Measurements from ENCODE around the gene CGREF1.
"Not testable (repeated sequence)": the region's sequence is repeated elsewhere in the genome, so short reads cannot be mapped to it uniquely, and the experiment has no call there.

CGREF1 gene

DNA sequence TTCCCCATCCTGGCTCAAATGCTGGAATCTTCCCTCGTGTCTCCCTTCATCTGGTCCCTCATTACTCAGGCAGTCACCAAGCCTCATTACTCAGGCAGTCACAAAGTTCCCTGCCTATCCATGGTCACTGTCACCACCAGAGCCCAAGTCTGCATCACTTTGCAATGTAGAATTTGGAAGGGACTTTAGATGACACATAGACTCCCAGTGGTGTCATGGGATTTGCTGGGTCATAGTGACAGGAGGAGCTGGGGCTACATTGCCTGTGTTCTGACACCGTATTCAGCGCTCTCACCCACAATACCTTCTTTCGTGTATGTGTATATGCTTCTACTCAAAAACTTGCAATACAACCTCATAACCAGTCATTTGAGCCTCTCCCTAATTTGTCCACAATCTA lies 42.6 kb downstream of the CGREF1 start:
- Histone ChIP-seq H3K27ac (ENCODE audit: low read depth, low read length) (no peak overlapping the region), H3K9ac (ENCODE audit: low read length) (no peak overlapping the region), H3K4me3 (ENCODE audit: low read depth, low read length) (no peak overlapping the region), H3K27me3 (ENCODE audit: control insufficient read depth, insufficient read depth, low read length) (no peaks in the 10 kb centered on the region), H3K4me1 (ENCODE audit: control insufficient read depth, insufficient read depth, low read length) (peaks cover 25% of the 10 kb centered on the region), H3K36me3 (ENCODE audit: control insufficient read depth, insufficient read depth, low read length) (no peaks in the 10 kb centered on the region), H3K9me3 (ENCODE audit: control insufficient read depth, insufficient read depth, low read depth, low read length) (no peaks in the 10 kb centered on the region)

DNA sequence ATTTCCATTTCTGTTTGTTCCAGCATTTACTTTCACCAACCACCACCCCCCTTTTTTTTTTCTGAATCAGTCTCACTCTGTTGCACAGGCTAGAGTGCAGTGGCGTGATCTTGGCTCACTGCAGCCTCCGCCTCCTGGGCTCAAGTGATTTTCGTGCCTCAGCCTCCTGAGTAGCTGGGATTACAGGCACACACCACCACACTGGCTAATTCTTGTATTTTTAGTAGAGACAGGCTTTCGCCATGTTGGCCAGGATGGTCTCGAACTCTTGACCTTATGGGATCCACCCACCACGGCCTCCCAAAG lies 43.4 kb downstream of the CGREF1 start:
- H3K9me3 ChIP-seq (ENCODE audit: control insufficient read depth, insufficient read depth, low read depth, low read length); H3K27ac ChIP-seq (ENCODE audit: low read depth, low read length); H3K9ac ChIP-seq (ENCODE audit: low read length); H3K36me3 ChIP-seq (ENCODE audit: control insufficient read depth, insufficient read depth, low read length); H3K4me3 ChIP-seq (ENCODE audit: low read depth, low read length); H3K27me3 ChIP-seq (ENCODE audit: control insufficient read depth, insufficient read depth, low read length): not testable (repeated sequence)
- peaks cover 23% of the 10 kb centered on the region for H3K4me1 ChIP-seq (ENCODE audit: control insufficient read depth, insufficient read depth, low read length)

DNA sequence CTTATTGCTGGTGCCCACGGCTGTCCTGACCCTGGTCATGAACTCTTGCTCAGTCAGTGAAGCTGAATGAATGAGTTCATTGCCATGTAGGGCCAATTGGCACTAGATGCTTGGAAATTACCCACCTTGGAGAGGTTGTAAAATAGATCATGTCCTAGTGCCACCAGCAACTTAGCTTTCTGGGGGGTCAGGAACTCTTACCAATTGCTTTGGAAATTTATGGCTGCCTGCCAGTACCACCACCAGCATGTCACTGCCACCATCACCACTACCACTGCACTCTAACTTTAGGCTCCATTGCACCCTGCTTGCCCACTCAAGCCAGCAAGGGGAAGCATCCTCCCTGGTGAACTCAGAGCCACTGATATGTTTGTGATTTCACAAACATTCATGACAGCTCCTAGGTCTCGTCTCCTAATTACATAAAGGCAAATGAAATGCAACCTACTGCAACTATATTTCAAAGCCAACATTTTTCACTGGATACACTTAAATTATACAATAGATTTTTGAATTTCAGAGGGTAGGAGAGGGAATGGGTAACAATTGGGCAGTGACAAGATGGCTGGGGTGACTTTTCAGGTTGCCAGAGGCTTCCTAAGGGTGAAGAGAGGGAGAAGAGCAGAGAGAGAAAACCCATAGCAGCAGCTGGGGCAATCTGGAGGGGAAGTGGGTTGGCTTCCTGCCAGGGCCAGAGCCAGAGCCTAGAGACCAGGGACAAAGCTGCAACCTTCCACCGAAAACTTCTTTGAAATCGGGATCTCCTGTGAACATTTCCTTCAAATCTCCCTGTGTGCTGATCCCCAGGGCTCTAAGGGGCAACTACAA lies 44.0 kb downstream of the CGREF1 start:
- Histone ChIP-seq H3K27ac (ENCODE audit: low read depth, low read length) (no peak overlapping the region), H3K36me3 (ENCODE audit: control insufficient read depth, insufficient read depth, low read length) (peaks cover 3% of the 10 kb centered on the region), H3K9me3 (ENCODE audit: control insufficient read depth, insufficient read depth, low read depth, low read length) (no peaks in the 10 kb centered on the region), H3K4me3 (ENCODE audit: low read depth, low read length) (no peak overlapping the region), H3K4me1 (ENCODE audit: control insufficient read depth, insufficient read depth, low read length) (peaks cover 22% of the 10 kb centered on the region), H3K27me3 (ENCODE audit: control insufficient read depth, insufficient read depth, low read length) (no peaks in the 10 kb centered on the region), H3K9ac (ENCODE audit: low read length) (no peak overlapping the region)

DNA sequence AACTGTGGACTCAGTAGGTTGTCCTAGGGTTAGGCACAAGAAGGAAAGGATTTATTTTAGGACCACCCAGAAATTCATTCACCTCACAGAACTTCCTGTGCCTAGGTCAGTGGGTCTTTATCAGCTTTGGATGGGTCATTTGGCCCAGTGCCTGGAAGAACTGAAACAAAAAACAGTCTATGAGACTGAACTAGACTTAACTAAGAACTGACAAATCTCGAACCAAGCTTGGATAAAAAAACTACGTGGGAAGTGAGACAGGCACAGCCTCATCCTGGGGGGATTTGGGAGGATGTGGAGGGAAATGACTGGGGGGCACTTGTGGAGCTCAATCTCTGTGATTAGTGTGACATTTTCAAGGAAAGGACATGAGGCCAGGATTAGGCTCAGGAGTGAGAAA lies 45.1 kb downstream of the CGREF1 start:
- Histone ChIP-seq H3K27ac (ENCODE audit: low read depth, low read length) (no peak overlapping the region), H3K4me1 (ENCODE audit: control insufficient read depth, insufficient read depth, low read length) (peaks cover 17% of the 10 kb centered on the region), H3K9ac (ENCODE audit: low read length) (no peak overlapping the region)

DNA sequence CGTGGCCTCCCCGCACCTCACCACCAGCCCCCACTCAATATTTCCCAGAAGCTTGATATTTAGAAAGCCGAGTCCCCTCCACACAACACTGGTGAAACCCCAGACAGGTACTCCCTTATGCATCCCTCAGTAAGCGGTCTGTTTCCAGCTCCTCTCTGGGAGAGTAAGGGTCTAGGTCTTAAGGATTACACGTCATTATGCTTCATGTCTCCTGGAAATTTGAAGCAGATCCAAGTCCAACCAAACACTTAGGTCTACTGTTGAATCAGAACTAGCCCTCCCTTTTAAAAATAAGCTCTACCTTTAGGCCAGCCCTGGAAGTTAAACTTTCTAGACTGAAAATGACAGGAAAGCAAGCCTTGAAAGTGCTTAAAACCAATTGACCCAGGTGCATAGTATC lies 46.0 kb downstream of the CGREF1 start:
- Histone ChIP-seq H3K4me1 (ENCODE audit: control insufficient read depth, insufficient read depth, low read length) (peaks cover 12% of the 10 kb centered on the region), H3K36me3 (ENCODE audit: control insufficient read depth, insufficient read depth, low read length) (peaks cover 24% of the 10 kb centered on the region), H3K9ac (ENCODE audit: low read length) (peak overlapping the region; percentile 62), H3K27me3 (ENCODE audit: control insufficient read depth, insufficient read depth, low read length) (no peaks in the 10 kb centered on the region), H3K9me3 (ENCODE audit: control insufficient read depth, insufficient read depth, low read depth, low read length) (no peaks in the 10 kb centered on the region), H3K4me3 (ENCODE audit: low read depth, low read length) (peak overlapping the region; percentile 83), H3K27ac (ENCODE audit: low read depth, low read length) (no peak overlapping the region; the same call in 1 of the 2 replicates)

More for the DNA sequence above, 45.1 kb downstream of the CGREF1 start:
- no peaks in the 10 kb centered on the region for H3K27me3 ChIP-seq (ENCODE audit: control insufficient read depth, insufficient read depth, low read length)
- peaks cover 15% of the 10 kb centered on the region for H3K36me3 ChIP-seq (ENCODE audit: control insufficient read depth, insufficient read depth, low read length)
- no peaks in the 10 kb centered on the region for H3K9me3 ChIP-seq (ENCODE audit: control insufficient read depth, insufficient read depth, low read depth, low read length)
- H3K4me3 ChIP-seq (ENCODE audit: low read depth, low read length), result no peak overlapping the region

DNA sequence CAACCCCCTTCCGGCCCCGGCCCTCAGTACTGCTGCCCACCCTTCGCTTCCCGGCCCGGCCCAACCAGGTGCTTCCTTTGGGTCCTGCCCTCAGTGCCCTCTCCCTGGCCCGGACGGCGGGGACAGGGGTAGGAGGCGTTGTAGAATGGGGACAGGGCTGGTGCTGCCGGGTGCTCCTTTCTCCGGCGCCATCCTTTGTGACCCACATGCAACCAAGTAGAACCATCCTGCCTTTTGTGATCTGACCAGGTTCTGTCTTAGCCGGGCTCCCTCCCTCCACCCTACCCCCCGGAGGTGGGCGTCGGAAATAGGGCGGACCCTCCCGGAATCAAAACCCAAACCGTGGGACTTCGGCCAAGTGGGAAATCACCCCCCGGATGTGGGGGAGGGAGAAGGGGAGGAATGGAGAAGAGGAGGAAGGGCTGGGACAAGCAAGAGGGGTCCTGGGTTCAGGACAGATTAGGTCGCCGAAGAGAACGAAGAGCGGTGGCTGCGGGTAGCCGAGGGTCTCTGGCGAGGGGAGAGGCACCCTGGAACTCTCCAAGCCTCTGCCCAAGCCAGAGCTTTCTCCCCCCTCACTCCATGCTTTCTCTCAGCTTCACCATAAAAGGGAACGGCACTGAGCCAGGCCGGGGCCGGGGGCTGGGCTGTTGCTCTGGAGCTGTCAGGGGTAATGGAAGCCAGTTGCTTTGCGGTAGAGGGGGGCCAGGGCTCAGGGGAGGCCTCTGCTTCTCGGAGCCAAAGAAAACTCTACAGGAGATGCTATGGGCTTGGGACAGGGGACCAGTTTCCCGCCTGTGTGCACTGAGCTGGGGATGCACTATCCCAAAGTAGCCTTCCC lies 46.7 kb downstream of the CGREF1 start:
- peaks cover 12% of the 10 kb centered on the region for H3K4me1 ChIP-seq (ENCODE audit: control insufficient read depth, insufficient read depth, low read length)
- peak overlapping the region; percentile 83 for H3K4me3 ChIP-seq (ENCODE audit: low read depth, low read length)
- H3K9ac ChIP-seq (ENCODE audit: low read length), result peak overlapping the region; percentile 62
- H3K9me3 ChIP-seq (ENCODE audit: control insufficient read depth, insufficient read depth, low read depth, low read length), result no peaks in the 10 kb centered on the region
- H3K27me3 ChIP-seq (ENCODE audit: control insufficient read depth, insufficient read depth, low read length), result no peaks in the 10 kb centered on the region
- H3K27ac ChIP-seq (ENCODE audit: low read depth, low read length), result peak overlapping the region; percentile 19; the same call in 1 of the 2 replicates
- H3K36me3 ChIP-seq (ENCODE audit: control insufficient read depth, insufficient read depth, low read length), result peaks cover 31% of the 10 kb centered on the region

DNA sequence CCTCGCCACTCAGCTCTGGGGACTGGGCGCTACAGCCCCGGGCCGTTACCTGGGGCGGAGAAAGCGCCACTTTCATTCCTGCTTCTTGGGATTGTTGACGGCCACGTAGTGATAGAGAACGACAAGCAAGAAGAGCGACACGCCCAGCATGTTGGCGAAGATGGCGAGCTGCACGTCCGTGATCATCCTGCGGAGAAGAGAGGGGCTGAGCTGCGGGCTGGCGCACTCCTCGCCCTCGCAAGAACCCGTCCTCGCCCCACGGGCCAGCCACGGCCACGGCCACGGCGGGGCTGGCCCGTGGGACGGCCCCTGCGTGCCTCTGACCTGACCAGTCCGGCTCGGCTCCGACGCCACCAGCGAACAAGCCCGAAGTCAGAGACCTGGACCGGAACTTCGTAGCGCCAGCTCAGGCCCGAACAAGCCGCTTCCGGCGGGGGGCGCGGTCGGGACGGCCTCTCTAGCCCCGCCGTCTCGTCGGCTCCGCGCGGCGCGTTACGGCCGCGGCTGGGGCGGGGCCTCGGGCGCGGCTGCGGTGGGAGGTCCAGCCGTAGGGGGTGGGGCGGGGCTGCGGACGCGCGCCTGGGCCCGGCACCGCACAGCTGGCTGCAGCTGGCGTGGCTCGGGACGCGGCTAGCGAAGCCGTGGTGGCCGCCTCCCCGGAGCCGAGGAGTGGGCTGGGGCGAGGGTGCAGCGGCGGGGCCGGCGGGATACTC lies 47.5 kb downstream of the CGREF1 start, which contains the start of gene OST4:
Gene OST4 (minus strand): TSS at position 378 of the 713 bp plus-strand sequence.
- H3K9me3 ChIP-seq (ENCODE audit: control insufficient read depth, insufficient read depth, low read depth, low read length), result no peaks in the 10 kb centered on the region
- H3K27me3 ChIP-seq (ENCODE audit: control insufficient read depth, insufficient read depth, low read length), result no peaks in the 10 kb centered on the region
- H3K4me3 ChIP-seq (ENCODE audit: low read depth, low read length), result peak within 1 kb of the TSS; percentile 83
- peaks cover 12% of the 10 kb centered on the region for H3K4me1 ChIP-seq (ENCODE audit: control insufficient read depth, insufficient read depth, low read length)
- H3K36me3 ChIP-seq (ENCODE audit: control insufficient read depth, insufficient read depth, low read length), result peaks cover 32% of the 10 kb centered on the region
- peak within 1 kb of the TSS; percentile 52; the same call in 1 of the 2 replicates for H3K27ac ChIP-seq (ENCODE audit: low read depth, low read length)
- H3K9ac ChIP-seq (ENCODE audit: low read length), result peak within 1 kb of the TSS; percentile 81

DNA sequence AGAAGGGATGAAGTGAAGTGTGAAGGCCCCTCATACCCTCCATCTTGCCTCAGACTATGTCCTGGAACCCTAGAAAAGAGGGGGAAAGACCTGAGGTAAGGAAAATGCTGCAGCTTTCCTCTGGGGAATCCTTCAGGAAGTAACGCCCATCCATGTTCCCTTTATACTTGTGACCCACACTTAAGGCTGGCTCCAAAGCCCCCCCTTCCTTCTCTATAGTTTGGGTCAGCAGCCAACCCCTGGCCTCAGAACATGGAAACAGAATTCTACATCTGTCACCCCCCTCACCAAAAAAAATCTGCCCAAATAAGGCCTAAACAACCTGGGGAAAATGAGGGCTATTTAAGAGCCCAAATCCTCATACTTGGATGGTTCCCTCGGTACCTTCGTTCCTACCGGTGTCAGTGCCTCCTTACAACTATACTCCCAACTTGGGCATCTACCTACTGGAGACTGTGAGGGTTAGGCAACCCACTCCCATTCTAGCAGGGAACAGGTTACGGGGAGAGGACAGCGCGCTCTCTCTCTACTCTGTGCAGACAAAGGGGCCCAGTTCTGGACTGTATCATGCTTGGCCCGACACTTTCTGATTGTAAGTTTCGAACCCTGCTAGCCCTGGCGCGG lies 48.2 kb downstream of the CGREF1 start:
- Histone ChIP-seq H3K36me3 (ENCODE audit: control insufficient read depth, insufficient read depth, low read length) (peaks cover 35% of the 10 kb centered on the region), H3K4me3 (ENCODE audit: low read depth, low read length) (peak overlapping the region; percentile 83), H3K9ac (ENCODE audit: low read length) (peak overlapping the region; percentile 81), H3K4me1 (ENCODE audit: control insufficient read depth, insufficient read depth, low read length) (peaks cover 12% of the 10 kb centered on the region), H3K27ac (ENCODE audit: low read depth, low read length) (peak overlapping the region; percentile 52; the same call in 1 of the 2 replicates), H3K9me3 (ENCODE audit: control insufficient read depth, insufficient read depth, low read depth, low read length) (no peaks in the 10 kb centered on the region), H3K27me3 (ENCODE audit: control insufficient read depth, insufficient read depth, low read length) (no peaks in the 10 kb centered on the region)

DNA sequence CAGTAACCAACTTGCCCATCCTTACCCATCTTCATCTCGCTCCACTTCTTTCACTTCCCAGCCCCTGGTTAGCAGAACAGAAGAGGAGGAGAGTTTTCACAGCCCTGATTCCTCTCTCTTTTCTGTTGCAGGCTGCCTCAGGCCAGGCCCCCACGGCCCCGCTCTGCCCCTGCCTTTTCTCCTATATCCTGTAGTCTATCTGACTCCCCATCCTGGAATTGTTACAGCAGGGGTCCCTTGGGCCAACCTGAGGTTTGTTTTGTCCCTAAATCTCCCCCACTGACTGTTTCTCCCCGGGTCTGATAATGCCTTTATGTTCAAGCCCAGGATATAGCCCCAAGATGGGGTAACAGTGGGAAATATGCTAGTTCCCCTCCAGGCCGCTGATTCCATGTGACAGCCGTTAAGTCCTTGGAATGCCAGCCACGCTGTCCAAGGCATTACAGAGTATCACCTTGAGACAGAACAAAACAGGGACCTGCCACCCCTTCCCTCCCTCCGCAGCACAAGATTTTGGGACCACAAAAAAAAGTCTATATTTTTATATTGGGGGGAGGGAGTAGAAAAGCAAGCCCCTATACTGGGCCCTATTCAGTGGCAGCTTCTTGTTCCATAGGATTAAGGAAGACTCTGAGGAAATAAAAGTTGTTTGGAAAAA lies 48.8 kb downstream of the CGREF1 start:
- Histone ChIP-seq H3K9me3 (ENCODE audit: control insufficient read depth, insufficient read depth, low read depth, low read length) (no peaks in the 10 kb centered on the region), H3K4me3 (ENCODE audit: low read depth, low read length) (peak overlapping the region; percentile 83), H3K9ac (ENCODE audit: low read length) (no peak overlapping the region), H3K27me3 (ENCODE audit: control insufficient read depth, insufficient read depth, low read length) (no peaks in the 10 kb centered on the region), H3K4me1 (ENCODE audit: control insufficient read depth, insufficient read depth, low read length) (peaks cover 12% of the 10 kb centered on the region), H3K36me3 (ENCODE audit: control insufficient read depth, insufficient read depth, low read length) (peaks cover 41% of the 10 kb centered on the region), H3K27ac (ENCODE audit: low read depth, low read length) (no peak overlapping the region)

DNA sequence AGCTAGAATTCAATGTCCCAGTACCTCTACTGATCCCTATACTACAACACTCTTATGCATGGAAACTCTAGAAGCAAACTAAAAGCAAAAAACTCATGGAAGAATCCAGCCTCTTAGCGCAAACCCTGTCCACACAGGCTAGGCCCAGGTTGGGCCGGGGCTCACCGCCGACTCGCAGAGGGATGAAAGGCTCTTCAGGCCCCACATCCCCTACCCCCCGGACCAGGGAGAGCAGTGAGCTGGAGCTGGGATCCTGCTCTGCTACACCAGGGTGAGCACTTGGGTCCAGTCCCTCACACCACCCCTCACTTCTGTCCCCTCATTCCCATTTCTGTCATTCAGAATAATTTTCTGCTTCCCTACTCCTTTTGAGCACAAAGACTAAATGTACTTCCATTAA lies 49.5 kb downstream of the CGREF1 start:
- H3K27me3 ChIP-seq (ENCODE audit: control insufficient read depth, insufficient read depth, low read length), result no peaks in the 10 kb centered on the region
- H3K9me3 ChIP-seq (ENCODE audit: control insufficient read depth, insufficient read depth, low read depth, low read length), result no peaks in the 10 kb centered on the region
- no peak overlapping the region for H3K27ac ChIP-seq (ENCODE audit: low read depth, low read length)
- no peak overlapping the region for H3K9ac ChIP-seq (ENCODE audit: low read length)
- peaks cover 12% of the 10 kb centered on the region for H3K4me1 ChIP-seq (ENCODE audit: control insufficient read depth, insufficient read depth, low read length)
- H3K4me3 ChIP-seq (ENCODE audit: low read depth, low read length), result no peak overlapping the region
- peaks cover 45% of the 10 kb centered on the region for H3K36me3 ChIP-seq (ENCODE audit: control insufficient read depth, insufficient read depth, low read length)

All from HUES6 (cell line).